ENCODE data around the gene CTRL. TPM values are rescaled to one million over a fixed set of nuclear protein-coding genes. Genes with fewer than 3 reads are reported as not detected.

The CTRL gene
- 0.71 TPM for total RNA-seq
- long read RNA-seq, partial matches to known transcripts: 1 of 1 reads
- long read RNA-seq, other reads (novel, unspliced or antisense): 0 of 1 reads

GRCh38 chr16:67931712-67932461 is at the start of gene CTRL:
Gene CTRL (minus strand): TSS chr16:67931862. CDS start chr16:67931852, 10 bp downstream.
- no peak for DNase-seq
- Histone ChIP-seq H3K27ac (replicated peaks) (no peak within 1 kb of the TSS), H3K4me3 (no peak within 1 kb of the TSS), H3K27me3 (ENCODE audit: low read depth) (no peaks in the 10 kb centered on the region), H3K4me1 (peaks cover 41% of the 10 kb centered on the region), H3K9me3 (replicated peaks) (no peaks in the 10 kb centered on the region), H3K36me3 (peaks cover 34% of the 10 kb centered on the region)
- intact Hi-C loops (cut with micrococcal nuclease): no loop called here
- TF ChIP-seq CTCF (IDR thresholded peaks at IDR 0.05; ENCODE audit: borderline replicate concordance): no peak

GRCh38 chr16:67979955-67980678 is 48.5 kb upstream of the CTRL start, which contains the start of gene DPEP3:
Gene DPEP3 (minus strand): TSS chr16:67980499. CDS start chr16:67980380, 119 bp downstream.
- intact Hi-C loops (cut with micrococcal nuclease): no loop called here
- no peak for DNase-seq
- Histone ChIP-seq H3K27ac (replicated peaks) (no peak within 1 kb of the TSS), H3K27me3 (ENCODE audit: low read depth) (peaks cover 10% of the 10 kb centered on the region), H3K4me3 (no peak within 1 kb of the TSS), H3K4me1 (peaks cover 30% of the 10 kb centered on the region), H3K36me3 (no peaks in the 10 kb centered on the region), H3K9me3 (replicated peaks) (no peaks in the 10 kb centered on the region)
- no peak for TF ChIP-seq CTCF (IDR thresholded peaks at IDR 0.05; ENCODE audit: borderline replicate concordance)

GRCh38 chr16:67977469-67978227 is 46.0 kb upstream of the CTRL start:
- Histone ChIP-seq H3K27me3 (ENCODE audit: low read depth) (peaks cover 10% of the 10 kb centered on the region), H3K4me3 (no peak overlapping the region), H3K36me3 (no peaks in the 10 kb centered on the region), H3K27ac (replicated peaks) (no peak overlapping the region), H3K4me1 (peaks cover 6% of the 10 kb centered on the region), H3K9me3 (replicated peaks) (no peaks in the 10 kb centered on the region)
- intact Hi-C loops (cut with micrococcal nuclease): no loop called here
- no peak for DNase-seq
- TF ChIP-seq CTCF (IDR thresholded peaks at IDR 0.05; ENCODE audit: borderline replicate concordance): no peak

- H3K36me3 ChIP-seq: no peaks in the 10 kb centered on the region
- peaks cover 6% of the 10 kb centered on the region for H3K4me1 ChIP-seq
- no peak for TF ChIP-seq CTCF (IDR thresholded peaks at IDR 0.05; ENCODE audit: borderline replicate concordance)
- no peak overlapping the region for H3K4me3 ChIP-seq
- intact Hi-C loops (cut with micrococcal nuclease): no loop called here
- H3K27me3 ChIP-seq (ENCODE audit: low read depth): peaks cover 10% of the 10 kb centered on the region
- no peak overlapping the region for H3K27ac ChIP-seq (replicated peaks)
- no peaks in the 10 kb centered on the region for H3K9me3 ChIP-seq (replicated peaks)
- no peak for DNase-seq
These were observed 45.3 kb upstream of the CTRL start for GRCh38 chr16:67977005-67977404.

GRCh38 chr16:67976205-67976604 is 44.5 kb upstream of the CTRL start:
- Histone ChIP-seq H3K4me3 (no peak overlapping the region), H3K36me3 (no peaks in the 10 kb centered on the region), H3K27me3 (ENCODE audit: low read depth) (peaks cover 10% of the 10 kb centered on the region), H3K4me1 (peaks cover 6% of the 10 kb centered on the region), H3K9me3 (replicated peaks) (no peaks in the 10 kb centered on the region), H3K27ac (replicated peaks) (no peak overlapping the region)
- intact Hi-C loops (cut with micrococcal nuclease): no loop called here
- TF ChIP-seq CTCF (IDR thresholded peaks at IDR 0.05; ENCODE audit: borderline replicate concordance): no peak
- DNase-seq: no peak
